Stimulated activated CD8-positive, alpha-beta memory T cell treated with anti-CD3 and anti-CD28 coated beads, Interleukin-7, amount 100 ng/mL, for 4 hours (primary cell): Measurements from ENCODE around the gene SMARCB1.

ENCODE experiments used
- DNase-seq, 2 donors: peaks; one replicate each; pipeline ENCODE4 v3.0.0-alpha.2; 2020; ENCODE audit warnings: low read depth in 2 of 2

Gene SMARCB1

GRCh38 chr22:23884140-23884539 lies 97.4 kb downstream of the SMARCB1 start:
- no peak for DNase-seq
